DMS153 treated with DMSO at 0.1 percent for 48 hours (cell line): ENCODE data around the gene RPS6KA4.
"Not testable (repeated sequence)": the region's sequence is repeated elsewhere in the genome, so short reads cannot be mapped to it uniquely, and the experiment has no call there.

Experiments
- DNase-seq: peaks from one replicate; lab custom pipeline; 2025; ENCODE audit not compliant: unreplicated experiment; lab: John Stamatoyannopoulos, UW

The RPS6KA4 gene

DNA sequence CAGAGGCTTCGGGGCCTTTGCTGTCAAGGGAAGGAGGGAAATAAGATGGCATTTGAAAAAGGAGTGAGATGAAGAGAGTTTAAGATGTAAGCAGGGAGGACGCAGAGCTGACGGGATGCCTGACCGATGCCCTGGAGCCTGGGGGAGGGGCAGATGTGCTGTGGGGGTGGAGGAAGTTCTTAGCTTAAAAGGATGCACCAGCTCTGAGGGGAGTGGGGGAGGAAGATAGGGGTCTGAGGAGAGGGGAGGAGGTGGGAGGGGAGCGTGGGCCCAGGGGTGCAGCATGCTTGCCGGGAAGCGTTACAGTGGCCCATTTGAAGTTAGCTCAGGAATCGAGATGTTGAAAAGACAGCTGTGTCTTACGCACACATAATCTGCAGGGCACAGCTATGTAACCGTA lies 56.3 kb downstream of the RPS6KA4 start:
- DNase-seq = no peak

DNA sequence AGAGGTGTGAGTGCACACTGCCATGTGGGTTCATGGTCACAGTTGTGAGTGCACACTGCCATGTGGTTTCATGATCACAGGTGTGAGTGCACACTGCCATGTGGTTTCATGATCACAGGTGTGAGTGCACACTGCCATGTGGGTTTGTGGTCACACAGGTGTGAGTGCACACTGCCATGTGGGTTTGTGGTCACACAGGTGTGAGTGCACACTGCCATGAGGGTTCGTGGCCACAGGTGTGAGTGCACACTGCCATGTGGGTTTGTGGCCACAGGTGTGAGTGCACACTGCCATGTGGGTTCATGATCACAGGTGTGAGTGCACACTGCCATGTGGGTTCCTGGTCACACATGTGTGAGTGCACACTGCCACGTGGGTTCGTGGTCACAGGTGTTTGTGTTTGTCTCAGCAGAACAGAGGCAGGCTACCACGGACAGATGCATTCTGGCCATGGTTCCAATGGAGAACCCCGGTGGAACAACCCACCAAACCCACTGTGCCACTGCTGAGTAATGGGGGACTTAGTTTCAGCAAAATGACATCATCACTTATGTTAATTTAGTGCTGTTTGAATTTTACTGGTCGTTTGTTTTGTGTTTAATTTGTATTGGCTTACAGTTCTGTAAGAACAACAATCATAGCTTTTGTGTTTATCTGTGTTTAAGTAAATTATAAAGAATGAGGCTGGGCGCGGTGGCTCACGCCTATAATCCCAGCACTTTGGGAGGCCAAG lies 57.2 kb downstream of the RPS6KA4 start:
- no peak for DNase-seq

DNA sequence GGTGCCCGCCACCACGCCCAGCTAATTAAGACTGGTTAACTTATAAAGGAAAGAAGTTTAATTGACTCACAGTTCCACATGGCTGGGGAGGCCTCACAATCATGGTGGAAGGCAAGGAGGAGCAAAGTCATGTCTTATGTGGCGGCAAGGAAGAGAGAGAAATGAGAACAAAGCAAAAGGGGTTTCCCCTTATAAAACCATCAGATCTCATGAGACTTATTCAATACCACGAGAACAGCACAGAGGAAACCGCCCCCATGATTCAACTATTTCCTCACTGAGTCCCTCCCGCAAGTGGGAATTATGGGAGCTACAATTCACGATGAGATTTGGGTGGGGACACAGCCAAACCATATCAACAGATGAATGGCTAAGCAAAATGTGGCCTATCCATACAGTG lies 59.3 kb downstream of the RPS6KA4 start:
- DNase-seq = not testable (repeated sequence)

DNA sequence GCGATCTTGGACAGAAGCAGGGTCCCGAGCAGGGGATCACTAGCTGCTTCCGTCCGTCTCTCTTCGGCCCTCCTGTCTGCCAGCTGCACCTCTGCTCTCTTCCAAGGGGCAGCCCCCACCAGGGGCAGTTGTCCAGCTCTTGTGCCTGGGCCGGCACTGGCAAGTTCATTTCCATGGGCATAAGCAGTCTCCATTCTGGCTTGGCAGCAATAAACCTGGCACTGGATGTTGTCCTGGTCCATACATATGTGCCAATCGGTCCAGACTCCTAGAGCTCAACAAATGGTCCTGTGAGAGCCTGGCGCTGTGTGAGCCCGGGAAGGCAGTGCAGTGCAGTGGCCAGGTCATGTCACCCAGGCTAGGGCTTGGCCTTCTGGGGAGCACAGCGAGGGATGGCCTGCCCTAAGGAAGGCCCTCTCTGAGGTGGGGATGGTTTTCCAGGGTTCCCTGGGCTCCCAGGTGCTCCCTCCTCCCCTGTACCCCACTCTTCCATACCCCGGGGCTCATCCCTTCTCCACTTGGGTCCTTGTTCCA lies 60.4 kb downstream of the RPS6KA4 start:
- no peak for DNase-seq

DNA sequence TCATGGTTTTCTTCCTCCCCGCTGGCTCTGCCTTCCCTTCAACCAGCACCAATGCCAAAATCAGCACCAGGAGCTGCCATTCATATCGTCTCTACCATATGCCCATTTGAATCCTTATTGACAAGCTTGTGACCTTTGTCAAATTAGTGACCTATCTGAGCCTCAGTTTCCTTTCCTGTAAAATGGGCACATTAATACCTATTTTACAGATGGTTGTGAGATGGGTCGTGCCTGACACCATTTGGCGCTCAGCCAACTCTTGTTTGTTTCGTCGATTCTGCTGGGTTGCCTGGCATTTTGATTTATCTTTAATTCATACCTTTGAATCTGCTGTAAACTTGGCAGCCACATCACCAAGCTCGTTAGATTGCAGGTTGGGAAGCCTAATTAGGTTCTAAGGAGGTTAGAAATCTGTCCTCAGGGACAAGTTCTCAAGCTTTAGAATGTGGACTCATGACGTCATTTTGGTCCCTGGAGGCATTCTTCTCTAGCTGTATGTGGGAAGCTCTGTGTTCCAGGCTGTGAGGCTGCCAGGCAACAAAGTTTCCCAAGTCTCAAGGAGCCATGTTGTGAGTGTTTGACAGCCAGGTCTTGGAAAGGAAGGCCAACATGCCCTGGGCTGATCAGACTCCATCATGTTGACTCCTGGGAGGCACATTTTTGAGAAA lies 61.0 kb downstream of the RPS6KA4 start:
- no peak for DNase-seq
